Activated CD4-positive, alpha-beta memory T cell treated with anti-CD3 and anti-CD28 coated beads for 36 hours (primary cell): ENCODE data around the gene CDK6. TPM values are rescaled to one million over a fixed set of nuclear protein-coding genes. Genes with fewer than 3 reads are reported as not detected.

Experiments
- CTCF ChIA-PET: fragments of 350-600 bp; sonication (Branson Sonifier 250); formaldehyde crosslinking; loops from one replicate; lab custom pipeline; 2021; ENCODE audit warnings: antibody characterized with exemption, inconsistent platforms; lab: Charles Lee
- POLR2A ChIA-PET: fragments of 350-600 bp; sonication (Branson Sonifier 250); formaldehyde crosslinking; loops from one replicate; lab custom pipeline; 2021; ENCODE audit warnings: antibody characterized with exemption; lab: Charles Lee
- DNase-seq: peaks from one replicate; pipeline ENCODE4 v3.0.0-alpha.2; 2020
- H3K27ac Mint-ChIP-seq: one replicate; pipeline ENCODE4 v1.8.0; 2021; ENCODE audit warnings: mixed read lengths
- H3K27me3 Mint-ChIP-seq: one replicate; pipeline ENCODE4 v1.8.0; 2021; ENCODE audit warnings: mixed read lengths
- H3K36me3 Mint-ChIP-seq: one replicate; pipeline ENCODE4 v1.8.0; 2021; ENCODE audit warnings: mixed read lengths
- H3K4me1 Mint-ChIP-seq: one replicate; pipeline ENCODE4 v1.8.0; 2021; ENCODE audit warnings: low read depth, mixed read lengths
- H3K4me3 Mint-ChIP-seq: one replicate; pipeline ENCODE4 v1.8.0; 2021; ENCODE audit warnings: mild to moderate bottlenecking, mixed read lengths
- H3K9me3 Mint-ChIP-seq: one replicate; pipeline ENCODE4 v1.8.0; 2021; ENCODE audit warnings: mixed read lengths
- intact Hi-C: fragments of 100-400 bp; cut with micrococcal nuclease; formaldehyde crosslinking; loops from one replicate; pipeline ENCODE4 v1.15.1; 2023
- total RNA-seq, 2 experiments: library from RNA; stranded (reverse); gene quantifications; one replicate each; pipeline ENCODE4 v1.2.3, GENCODE V29; 2021

CDK6 gene
- total RNA-seq, 2 experiments from 2014 or later, result 131 to 132 TPM

DNA sequence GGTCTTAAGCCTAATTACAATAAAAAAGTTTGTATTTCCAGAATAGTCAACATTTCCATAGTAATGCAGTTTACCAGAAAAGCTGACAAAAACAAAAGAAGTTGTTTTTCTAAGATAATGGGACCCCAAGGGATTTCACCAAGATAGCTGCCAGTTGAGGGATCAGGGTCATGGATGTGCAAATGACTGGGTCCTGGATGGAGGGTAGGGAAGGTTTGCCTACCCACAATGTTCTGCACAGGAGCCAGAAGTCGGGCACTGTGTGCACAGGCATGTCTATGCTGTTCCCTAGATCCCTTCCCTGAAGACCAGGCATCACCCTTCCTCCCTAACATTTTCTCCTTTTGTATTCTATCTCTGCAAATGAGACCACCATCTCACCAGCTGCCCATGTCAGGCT is 152.1 kb downstream of the CDK6 start:
- intact Hi-C loops, result loop anchor here (2.0 kb wide), 1 partner anchor 41 kb away; no protein-coding TSS in a partner anchor
- DNase-seq, result no peak
- CTCF ChIA-PET, result no interaction called here
- Mint-ChIP-seq H3K36me3 (peaks cover 37% of the 10 kb centered on the region), H3K27ac (peak overlapping the region; percentile 87), H3K9me3 (no peaks in the 10 kb centered on the region), H3K4me3 (no peak overlapping the region), H3K27me3 (no peaks in the 10 kb centered on the region), H3K4me1 (peaks cover 81% of the 10 kb centered on the region)
- POLR2A ChIA-PET, result interaction anchor here (1.0 to 1.4 kb wide), 3 partner anchors 81 to 129 kb away, joined by 3 to 4 read pairs (median 3); no protein-coding TSS in a partner anchor

DNA sequence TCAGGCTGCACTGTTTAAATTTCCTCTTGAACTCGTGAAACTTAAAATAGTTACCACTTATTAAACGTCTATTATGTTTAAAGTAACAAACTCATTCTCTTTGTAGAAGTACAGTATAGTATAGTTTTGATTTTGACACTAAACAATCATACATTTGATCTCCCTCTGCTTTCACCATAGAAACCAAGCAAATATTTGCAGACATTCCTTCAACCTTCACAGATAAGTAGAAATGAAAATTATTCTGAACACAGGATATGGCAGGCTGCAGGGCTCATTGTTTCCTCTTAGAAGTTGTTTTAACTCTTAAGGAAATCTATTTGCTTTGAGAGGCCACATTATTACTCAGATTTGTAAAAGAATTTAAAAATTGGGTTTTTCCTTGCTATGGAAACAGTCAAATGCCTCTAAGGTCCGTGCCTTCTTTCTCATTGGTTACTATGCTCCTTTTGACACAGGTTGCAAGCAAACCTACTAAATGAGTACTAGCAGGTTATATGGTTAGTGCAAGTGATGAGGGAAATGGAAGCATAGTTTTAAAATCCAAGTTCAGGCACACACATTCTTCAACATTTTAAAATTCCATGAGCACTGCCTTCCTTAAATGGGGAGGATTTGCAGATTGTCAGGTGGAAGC is 153.4 kb downstream of the CDK6 start:
- CTCF ChIA-PET, result interaction anchor here (1.0 to 1.2 kb wide), 2 partner anchors 73 to 150 kb away, joined by 3 to 4 read pairs; no protein-coding TSS in a partner anchor
- H3K4me3 Mint-ChIP-seq, result no peak overlapping the region
- intact Hi-C loops, result loop anchor here (1.0 kb wide), 1 partner anchor 12 kb away; no protein-coding TSS in a partner anchor
- H3K9me3 Mint-ChIP-seq, result no peaks in the 10 kb centered on the region
- peaks cover 35% of the 10 kb centered on the region for H3K36me3 Mint-ChIP-seq
- POLR2A ChIA-PET, result no interaction called here
- peaks cover 85% of the 10 kb centered on the region for H3K4me1 Mint-ChIP-seq
- DNase-seq, result peak; percentile 20
- peak overlapping the region; percentile 87 for H3K27ac Mint-ChIP-seq
- no peaks in the 10 kb centered on the region for H3K27me3 Mint-ChIP-seq

DNA sequence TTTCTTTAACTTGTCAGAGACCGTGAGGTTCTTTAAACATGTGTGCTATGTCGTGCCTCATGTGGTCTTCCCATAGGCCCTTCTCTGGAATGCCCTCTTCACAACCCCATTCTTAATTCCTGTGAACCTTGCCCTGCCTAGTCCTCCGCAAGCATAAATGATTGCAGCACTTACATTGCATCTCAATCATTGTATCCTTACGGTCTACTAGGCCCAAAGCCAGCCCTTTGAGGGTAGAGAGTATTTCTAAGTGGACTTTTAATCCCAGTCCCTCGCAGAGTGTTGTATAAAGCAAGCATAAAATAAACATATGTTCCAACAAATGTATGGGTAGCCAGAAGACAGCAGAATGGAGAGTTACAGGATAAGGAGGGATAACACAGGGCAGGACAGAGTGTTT is 154.0 kb downstream of the CDK6 start:
- intact Hi-C loops, result loop anchor here (1.0 kb wide), 1 partner anchor 11 kb away; no protein-coding TSS in a partner anchor
- Mint-ChIP-seq H3K4me1 (peaks cover 81% of the 10 kb centered on the region), H3K4me3 (no peak overlapping the region), H3K36me3 (peaks cover 31% of the 10 kb centered on the region), H3K27me3 (no peaks in the 10 kb centered on the region), H3K9me3 (no peaks in the 10 kb centered on the region), H3K27ac (peak overlapping the region; percentile 9)
- ChIA-PET POLR2A (no interaction called here), CTCF (no interaction called here)
- DNase-seq, result no peak

DNA sequence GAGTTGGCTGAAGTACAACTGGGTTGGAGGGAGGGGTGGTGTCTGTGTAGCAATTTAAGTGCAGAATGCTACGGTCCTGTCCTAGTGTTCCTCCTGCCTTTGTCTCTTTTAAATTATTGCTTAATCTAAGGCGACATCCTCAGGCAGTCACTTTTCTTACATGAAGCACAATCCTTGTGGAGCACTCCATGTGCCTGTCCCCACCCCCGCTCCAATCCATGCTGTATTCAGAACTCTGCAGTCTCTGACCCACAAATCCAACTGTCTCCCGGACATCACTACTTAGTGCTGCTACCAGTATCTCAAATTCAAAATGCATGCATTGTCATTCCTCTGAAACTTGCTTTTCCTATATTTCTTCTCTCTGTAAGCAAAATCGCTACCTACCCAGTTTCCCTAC is 154.7 kb downstream of the CDK6 start:
- no peak for DNase-seq
- H3K4me1 Mint-ChIP-seq, result peaks cover 74% of the 10 kb centered on the region
- peaks cover 31% of the 10 kb centered on the region for H3K36me3 Mint-ChIP-seq
- intact Hi-C loops, result loop anchor here (1.0 kb wide), 1 partner anchor 10 kb away; no protein-coding TSS in a partner anchor
- CTCF ChIA-PET, result no interaction called here
- H3K27me3 Mint-ChIP-seq, result no peaks in the 10 kb centered on the region
- POLR2A ChIA-PET, result interaction anchor here (0.6 kb wide), 1 partner anchor 24 kb away, joined by 4 read pairs; no protein-coding TSS in a partner anchor
- H3K27ac Mint-ChIP-seq, result peak overlapping the region; percentile 43
- no peak overlapping the region for H3K4me3 Mint-ChIP-seq
- no peaks in the 10 kb centered on the region for H3K9me3 Mint-ChIP-seq

DNA sequence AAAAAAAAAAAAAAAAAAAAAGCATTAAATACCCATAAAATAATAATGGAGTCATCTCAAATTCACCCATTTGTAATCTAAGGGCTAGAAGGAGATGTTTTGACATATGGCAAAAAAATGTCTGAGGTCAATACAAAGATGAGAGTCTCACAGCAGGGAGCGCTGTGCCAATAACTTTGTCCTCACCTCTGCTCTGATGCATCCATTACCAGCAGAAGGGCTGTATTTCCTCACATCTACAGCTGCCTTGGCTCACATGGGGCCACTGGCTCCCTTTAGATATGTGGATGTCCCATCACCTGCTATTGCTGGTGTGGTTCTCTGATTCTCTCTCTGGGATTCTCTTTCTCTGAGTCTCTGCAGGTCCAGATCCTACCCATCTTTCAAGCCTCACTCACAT is 155.9 kb downstream of the CDK6 start:
- no peak for DNase-seq
- H3K27me3 Mint-ChIP-seq, result no peaks in the 10 kb centered on the region
- CTCF ChIA-PET, result no interaction called here
- no peak overlapping the region for H3K27ac Mint-ChIP-seq
- intact Hi-C loops, result no loop called here
- POLR2A ChIA-PET, result no interaction called here
- no peaks in the 10 kb centered on the region for H3K9me3 Mint-ChIP-seq
- H3K36me3 Mint-ChIP-seq, result peaks cover 32% of the 10 kb centered on the region
- no peak overlapping the region for H3K4me3 Mint-ChIP-seq
- H3K4me1 Mint-ChIP-seq, result peaks cover 62% of the 10 kb centered on the region

DNA sequence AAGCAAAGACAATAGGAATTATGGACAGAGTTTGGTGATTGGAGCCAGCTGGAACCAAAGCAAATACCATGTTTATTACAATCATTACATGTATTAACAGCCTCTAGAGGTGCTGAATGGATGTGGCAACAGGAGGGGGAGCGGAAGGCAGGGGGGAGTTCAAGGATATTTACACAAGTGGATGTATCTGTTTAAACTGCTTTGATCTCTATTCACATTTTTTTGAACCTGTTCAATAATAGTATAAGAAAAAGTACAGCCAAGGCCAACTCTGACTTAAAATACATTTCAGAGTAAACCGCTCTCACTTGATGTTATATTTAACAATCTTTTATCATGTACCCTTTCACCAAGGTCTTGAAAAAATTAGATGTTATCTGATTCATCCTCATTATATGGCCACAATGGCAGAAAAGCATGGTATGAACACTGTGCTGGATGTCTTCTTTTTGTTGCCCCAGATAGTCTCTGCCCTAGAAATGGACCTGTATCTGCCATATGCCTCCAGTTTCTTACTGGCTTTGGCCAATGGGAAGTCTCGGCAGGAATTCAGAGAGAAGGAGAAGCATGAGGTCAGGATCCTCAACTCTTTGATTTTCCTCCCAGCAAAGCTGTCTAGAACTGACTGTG is 158.0 kb downstream of the CDK6 start:
- POLR2A ChIA-PET, result no interaction called here
- peaks cover 33% of the 10 kb centered on the region for H3K36me3 Mint-ChIP-seq
- CTCF ChIA-PET, result no interaction called here

DNA sequence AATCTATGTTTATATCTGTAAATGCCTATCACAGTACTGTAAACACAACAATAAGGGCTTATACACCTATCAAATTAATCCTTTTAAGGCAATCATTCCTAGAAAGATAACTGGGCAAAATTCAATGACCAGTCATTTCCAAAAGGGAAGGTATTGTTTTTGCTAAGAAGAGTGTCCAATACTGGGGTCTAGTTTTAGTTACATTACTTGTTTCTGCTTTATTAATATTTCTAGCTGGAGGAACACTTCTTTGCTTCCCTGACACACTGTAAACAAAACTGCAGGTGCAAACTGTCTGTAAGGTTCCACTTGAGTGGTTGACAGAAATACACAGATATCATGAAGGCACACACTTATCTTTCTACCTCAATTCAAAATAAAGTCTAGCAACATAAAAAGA is 162.0 kb downstream of the CDK6 start:
- Mint-ChIP-seq H3K27ac (no peak overlapping the region), H3K4me3 (no peak overlapping the region), H3K27me3 (no peaks in the 10 kb centered on the region), H3K9me3 (no peaks in the 10 kb centered on the region), H3K36me3 (peaks cover 42% of the 10 kb centered on the region), H3K4me1 (peaks cover 55% of the 10 kb centered on the region)
- POLR2A ChIA-PET, result no interaction called here
- DNase-seq, result no peak
- CTCF ChIA-PET, result interaction anchor here (1.3 kb wide), 1 partner anchor 54 kb away, joined by 5 read pairs; no protein-coding TSS in a partner anchor
- intact Hi-C loops, result no loop called here

More for the DNA sequence above, 158.0 kb downstream of the CDK6 start:
- Mint-ChIP-seq H3K9me3 (no peaks in the 10 kb centered on the region), H3K27ac (peak overlapping the region; percentile 42), H3K4me1 (peaks cover 49% of the 10 kb centered on the region), H3K4me3 (no peak overlapping the region), H3K27me3 (no peaks in the 10 kb centered on the region)
- intact Hi-C loops, result no loop called here
- DNase-seq, result no peak

DNA sequence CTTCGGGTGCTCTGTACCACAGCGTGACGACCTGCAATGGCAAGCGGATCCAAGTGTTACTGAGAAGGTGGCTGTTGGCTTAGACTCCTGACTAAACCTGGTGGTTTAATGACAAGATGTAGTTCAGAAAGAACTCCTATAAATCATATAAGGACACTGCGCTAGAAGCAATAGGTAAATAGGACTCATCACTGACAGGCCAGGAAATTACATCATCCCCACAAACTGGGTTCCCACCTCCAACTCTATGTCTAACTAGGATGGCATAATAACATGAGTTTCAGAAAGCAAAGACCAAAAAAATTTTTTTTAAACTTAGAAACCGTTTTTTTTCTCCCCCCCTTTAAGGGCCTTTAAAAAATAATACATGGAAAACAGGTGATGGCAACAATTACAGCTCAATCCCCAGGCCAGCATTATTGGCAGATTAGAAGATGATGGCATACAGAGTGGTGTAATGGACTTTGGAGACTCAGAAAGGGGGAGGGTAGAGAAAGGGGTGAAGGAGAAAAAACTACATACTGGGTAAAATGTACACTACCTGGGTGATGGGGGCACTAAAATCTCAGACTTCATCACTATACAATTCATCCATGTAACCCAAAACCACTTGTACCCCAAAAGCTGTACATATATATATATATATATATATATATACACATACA is 164.7 kb downstream of the CDK6 start:
- POLR2A ChIA-PET, result no interaction called here
- peak; percentile 22 for DNase-seq
- H3K4me3 Mint-ChIP-seq, result peak overlapping the region; percentile 21
- no peaks in the 10 kb centered on the region for H3K27me3 Mint-ChIP-seq
- H3K36me3 Mint-ChIP-seq, result peaks cover 37% of the 10 kb centered on the region
- CTCF ChIA-PET, result interaction anchor here (0.6 kb wide), 1 partner anchor 391 kb away, joined by 3 read pairs; no protein-coding TSS in a partner anchor
- intact Hi-C loops, result loop anchor here (1.0 kb wide), 2 partner anchors 11 to 23 kb away; no protein-coding TSS in a partner anchor
- peak overlapping the region; percentile 63 for H3K27ac Mint-ChIP-seq
- no peaks in the 10 kb centered on the region for H3K9me3 Mint-ChIP-seq
- H3K4me1 Mint-ChIP-seq, result peaks cover 51% of the 10 kb centered on the region

DNA sequence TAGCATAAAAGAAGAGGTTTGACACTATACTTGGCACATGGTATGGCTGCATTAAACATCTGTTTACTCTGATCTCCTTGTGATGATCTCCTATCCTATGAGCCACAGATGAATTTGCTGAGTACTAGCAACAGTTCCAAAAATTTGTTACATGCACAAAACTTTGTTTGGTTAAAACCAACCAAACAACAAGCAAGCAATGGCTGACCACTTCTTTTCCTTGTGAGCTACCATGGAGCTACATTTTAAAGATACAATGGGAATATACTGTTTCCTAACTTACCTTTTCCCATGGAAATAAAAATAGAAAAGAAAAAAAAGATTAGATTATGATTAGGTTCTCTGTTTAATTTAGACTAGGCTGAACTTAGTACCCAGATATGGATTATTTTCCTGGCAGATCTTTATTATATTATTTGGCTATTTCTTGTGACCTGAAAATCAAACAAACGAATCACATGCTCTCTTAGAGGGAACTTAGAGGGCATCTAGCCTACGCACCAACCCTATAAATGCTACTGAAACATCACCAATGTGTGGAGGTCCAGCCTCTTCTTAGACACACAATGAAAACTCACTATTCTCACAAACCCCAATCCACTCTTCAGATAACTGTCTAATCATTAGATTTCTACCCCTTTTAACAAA is 166.0 kb downstream of the CDK6 start:
- Mint-ChIP-seq H3K27me3 (no peaks in the 10 kb centered on the region), H3K36me3 (peaks cover 48% of the 10 kb centered on the region), H3K4me3 (peak overlapping the region; percentile 21), H3K4me1 (peaks cover 60% of the 10 kb centered on the region), H3K9me3 (no peaks in the 10 kb centered on the region), H3K27ac (peak overlapping the region; percentile 63)
- ChIA-PET POLR2A (interaction anchor here (0.7 kb wide), 1 partner anchor 81 kb away, joined by 3 read pairs; no protein-coding TSS in a partner anchor), CTCF (no interaction called here)
- DNase-seq, result no peak
- intact Hi-C loops, result no loop called here

DNA sequence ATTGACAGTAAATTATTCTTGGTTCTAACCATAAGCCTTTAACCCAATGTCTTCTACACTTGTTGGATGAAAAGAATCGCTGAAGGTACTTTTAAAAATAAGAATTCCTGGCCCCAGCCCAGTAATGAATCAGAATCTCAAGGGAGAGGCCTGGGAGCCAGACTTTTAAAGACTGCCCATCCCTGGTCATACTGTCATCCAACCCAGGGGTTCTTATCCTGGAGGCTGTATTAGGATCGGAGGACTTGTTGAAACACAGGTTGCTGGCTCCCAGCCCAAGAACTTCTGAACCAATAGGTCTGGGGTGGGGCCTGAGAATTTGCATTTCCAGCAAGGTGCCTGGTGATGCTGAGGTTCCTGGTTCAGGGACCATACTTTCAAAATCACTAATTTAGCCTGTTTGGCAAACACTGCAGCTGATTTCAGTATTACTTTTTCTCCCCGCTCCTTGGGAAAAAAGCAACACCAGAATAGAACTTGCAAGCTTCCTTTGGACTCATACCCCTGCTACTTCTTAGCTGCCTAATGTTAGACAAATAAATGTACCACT is 166.7 kb downstream of the CDK6 start:
- Mint-ChIP-seq H3K27me3 (no peaks in the 10 kb centered on the region), H3K4me3 (no peak overlapping the region), H3K9me3 (no peaks in the 10 kb centered on the region), H3K36me3 (peaks cover 50% of the 10 kb centered on the region), H3K27ac (peak overlapping the region; percentile 63), H3K4me1 (peaks cover 67% of the 10 kb centered on the region)
- intact Hi-C loops, result no loop called here
- ChIA-PET CTCF (no interaction called here), POLR2A (interaction anchor here (0.7 kb wide), 1 partner anchor 80 kb away, joined by 3 read pairs; no protein-coding TSS in a partner anchor)
- DNase-seq, result peak; percentile 26

DNA sequence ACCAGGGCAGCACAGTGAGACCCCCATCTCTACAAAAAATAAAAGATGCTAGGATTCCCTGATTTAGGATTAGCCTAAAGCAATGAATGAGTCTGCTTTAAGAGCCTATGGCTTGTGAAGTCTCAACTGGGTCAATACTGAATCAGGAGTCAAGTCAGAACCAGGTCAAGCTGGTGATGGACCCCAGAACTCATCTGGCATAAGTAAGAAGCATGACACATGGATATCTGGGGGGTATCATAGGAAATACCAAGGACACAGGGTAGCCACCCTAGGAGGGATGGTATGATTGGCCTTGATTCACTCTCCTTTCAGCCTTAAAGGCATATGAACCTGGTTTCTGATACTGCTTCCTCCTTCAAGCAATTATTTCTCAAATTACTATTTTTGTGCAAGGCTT is 167.8 kb downstream of the CDK6 start:
- H3K4me1 Mint-ChIP-seq, result peaks cover 68% of the 10 kb centered on the region
- ChIA-PET CTCF (no interaction called here), POLR2A (no interaction called here)
- intact Hi-C loops, result no loop called here
- H3K27me3 Mint-ChIP-seq, result no peaks in the 10 kb centered on the region
- no peaks in the 10 kb centered on the region for H3K9me3 Mint-ChIP-seq
- peaks cover 49% of the 10 kb centered on the region for H3K36me3 Mint-ChIP-seq
- peak overlapping the region; percentile 49 for H3K27ac Mint-ChIP-seq
- DNase-seq, result no peak
- H3K4me3 Mint-ChIP-seq, result peak overlapping the region; percentile 3
